Keratinocyte (primary cell): ENCODE measurements around the gene GINS2. TPM values are rescaled to one million over a fixed set of nuclear protein-coding genes. Genes with fewer than 3 reads are reported as not detected.

Experiments
- DNase-seq: peaks from one replicate; pipeline ENCODE4 v3.0.0-alpha.2; 2011; ENCODE audit warnings: low read depth, missing footprints, low spot score
- FAIRE-seq: peaks from 2 replicates; lab custom pipeline; 2011; peaks lifted over from hg19 to GRCh38; lab: Jason Lieb, UNC
- H2AFZ ChIP-seq: 2 replicates; pipeline ENCODE4 v1.6.0; 2012; ENCODE audit warnings: low read length, control low read depth, inconsistent platforms; ENCODE audit not compliant: control insufficient read depth
- H3K27ac ChIP-seq: 2 replicates; pipeline ENCODE4 v1.5.1; 2011; ENCODE audit warnings: low read length; ENCODE audit not compliant: control insufficient read depth, insufficient read depth
- H3K27me3 ChIP-seq: 3 replicates; pipeline ENCODE4 v1.6.0; 2011; ENCODE audit warnings: low read length; ENCODE audit not compliant: control insufficient read depth, insufficient read depth; ENCODE audit errors: extremely low read depth
- H3K36me3 ChIP-seq, 2 experiments: 2 replicates in 1 of 2; 3 replicates in 1 of 2; pipeline ENCODE4 v1.5.1; 2011; ENCODE audit warnings: low read length in 2 of 2, mild to moderate bottlenecking in 1 of 2; ENCODE audit not compliant: control insufficient read depth in 2 of 2, insufficient read depth in 2 of 2; ENCODE audit errors: extremely low read depth in 1 of 2
- H3K4me1 ChIP-seq: 3 replicates; pipeline ENCODE4 v1.5.1; 2011; ENCODE audit warnings: low read length; ENCODE audit not compliant: control insufficient read depth, insufficient read depth; ENCODE audit errors: extremely low read depth
- H3K4me2 ChIP-seq: 3 replicates; pipeline ENCODE4 v1.6.0; 2011; ENCODE audit warnings: low read depth, low read length; ENCODE audit not compliant: control insufficient read depth, insufficient read depth; ENCODE audit errors: extremely low read depth
- H3K4me3 ChIP-seq, 3 experiments: fragments of 200-600 bp in 1 of 3; sonication (generic) in 1 of 3; 2 replicates in 2 of 3; 3 replicates in 1 of 3; pipeline ENCODE4 v1.5.1; 2011 to 2016; ENCODE audit warnings: low read length in 3 of 3, mild to moderate bottlenecking in 3 of 3, control low read depth in 2 of 3, inconsistent platforms in 1 of 3, low read depth in 1 of 3, mixed read lengths in 1 of 3, mixed run types in 1 of 3, moderate library complexity in 1 of 3; ENCODE audit not compliant: control insufficient read depth in 2 of 3, insufficient read depth in 2 of 3; ENCODE audit errors: extremely low read depth in 1 of 3
- H3K79me2 ChIP-seq: 2 replicates; pipeline ENCODE4 v1.6.0; 2012; ENCODE audit warnings: low read length; ENCODE audit not compliant: control insufficient read depth, insufficient read depth
- H3K9ac ChIP-seq: 3 replicates; pipeline ENCODE4 v1.6.0; 2011; ENCODE audit warnings: low read length; ENCODE audit not compliant: control insufficient read depth, insufficient read depth; ENCODE audit errors: extremely low read depth
- H3K9me1 ChIP-seq: 3 replicates; pipeline ENCODE4 v1.6.0; 2011; ENCODE audit warnings: low read length; ENCODE audit not compliant: control insufficient read depth, insufficient read depth; ENCODE audit errors: extremely low read depth
- H3K9me3 ChIP-seq: 2 replicates; pipeline ENCODE4 v1.5.1; 2012; ENCODE audit warnings: low read depth, low read length; ENCODE audit not compliant: control insufficient read depth
- H4K20me1 ChIP-seq: 3 replicates; pipeline ENCODE4 v1.6.0; 2011; ENCODE audit warnings: low read length; ENCODE audit not compliant: control insufficient read depth, insufficient read depth; ENCODE audit errors: extremely low read depth
- EZH2 ChIP-seq: IDR thresholded peaks from one replicate; pipeline ENCODE4 v1.6.1; 2012; ENCODE audit warnings: inconsistent platforms, mild to moderate bottlenecking, low read length, moderate library complexity
- dilution Hi-C: fragments of 300-500 bp; cut with MboI; formaldehyde crosslinking; loops from one replicate; pipeline ENCODE4 v1.7.0; 2020; ENCODE audit warnings: low sequenced_read_pairs; ENCODE audit not compliant: extremely low pct_ligation_motif_present
- polyA plus RNA-seq, 5 experiments: library from polyadenylated mRNA; depleted of rRNA in 3 of 5; stranded (reverse) in 3 of 5; stranded (forward) in 1 of 5; unstranded in 1 of 5; fragments of >200 nt; gene quantifications; 1 replicate in 1 of 5; 2 replicates in 3 of 5; 3 replicates in 1 of 5; pipeline versions ENCODE4 v1.2.1 to v1.2.3, GENCODE V29; 2011 to 2012; ENCODE audit warnings: missing spikeins in 2 of 5, low read depth in 1 of 5, low replicate concordance in 1 of 5
- TF ChIP-seq, protein P1 (sequence below), 3 experiments: IDR thresholded peaks in 1 of 3; conservative IDR thresholded peaks in 1 of 3; optimal IDR thresholded peaks in 1 of 3; 2 replicates in 2 of 3; 3 replicates in 1 of 3; pipeline versions ENCODE3 to v1.5.1; 2011; ENCODE audit warnings: low read length in 3 of 3, mild to moderate bottlenecking in 3 of 3, moderate library complexity in 2 of 3, control low read depth in 1 of 3, inconsistent platforms in 1 of 3; ENCODE audit not compliant: insufficient read depth in 2 of 3; ENCODE audit errors: extremely low read depth in 1 of 3

Gene GINS2
- polyA plus RNA-seq, 1 donor (not counting 4 experiments of a cell fraction or from before 2014, with no cell fraction given), result 11.2 TPM

- H3K36me3 ChIP-seq, result peaks cover 19 to 20% of the 10 kb centered on the region in 2 experiments
- no peaks in the 10 kb centered on the region for H3K9me1 ChIP-seq
- H3K4me1 ChIP-seq, result no peaks in the 10 kb centered on the region
- no peaks in the 10 kb centered on the region for H4K20me1 ChIP-seq
- H3K79me2 ChIP-seq, result no peaks in the 10 kb centered on the region
- H3K4me2 ChIP-seq, result no peak overlapping the region
- DNase-seq (no peak), FAIRE-seq (no peak)
- no peaks in the 10 kb centered on the region for H3K27me3 ChIP-seq
- no peaks in the 10 kb centered on the region for H3K9me3 ChIP-seq
- H3K4me3 ChIP-seq, result no peak overlapping the region
- dilution Hi-C loops, result no loop called here
- H2AFZ ChIP-seq, result no peak overlapping the region
- H3K9ac ChIP-seq, result no peak overlapping the region
- H3K27ac ChIP-seq, result no peak overlapping the region
- TF ChIP-seq, protein P1, sequence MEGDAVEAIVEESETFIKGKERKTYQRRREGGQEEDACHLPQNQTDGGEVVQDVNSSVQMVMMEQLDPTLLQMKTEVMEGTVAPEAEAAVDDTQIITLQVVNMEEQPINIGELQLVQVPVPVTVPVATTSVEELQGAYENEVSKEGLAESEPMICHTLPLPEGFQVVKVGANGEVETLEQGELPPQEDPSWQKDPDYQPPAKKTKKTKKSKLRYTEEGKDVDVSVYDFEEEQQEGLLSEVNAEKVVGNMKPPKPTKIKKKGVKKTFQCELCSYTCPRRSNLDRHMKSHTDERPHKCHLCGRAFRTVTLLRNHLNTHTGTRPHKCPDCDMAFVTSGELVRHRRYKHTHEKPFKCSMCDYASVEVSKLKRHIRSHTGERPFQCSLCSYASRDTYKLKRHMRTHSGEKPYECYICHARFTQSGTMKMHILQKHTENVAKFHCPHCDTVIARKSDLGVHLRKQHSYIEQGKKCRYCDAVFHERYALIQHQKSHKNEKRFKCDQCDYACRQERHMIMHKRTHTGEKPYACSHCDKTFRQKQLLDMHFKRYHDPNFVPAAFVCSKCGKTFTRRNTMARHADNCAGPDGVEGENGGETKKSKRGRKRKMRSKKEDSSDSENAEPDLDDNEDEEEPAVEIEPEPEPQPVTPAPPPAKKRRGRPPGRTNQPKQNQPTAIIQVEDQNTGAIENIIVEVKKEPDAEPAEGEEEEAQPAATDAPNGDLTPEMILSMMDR (optimal IDR thresholded peaks at IDR 0.05 in 1 of 3, IDR thresholded peaks at IDR 0.05 in 1 of 3, conservative IDR thresholded peaks at IDR 0.05 in 1 of 3; ENCODE audit: extremely low read depth in 1 of 3, insufficient read depth in 2 of 3, low read length in 3 of 3), result no peak
- no peak for TF ChIP-seq EZH2
These were observed 15.0 kb downstream of the GINS2 start for GRCh38 chr16:85673529-85674417.

DNA sequence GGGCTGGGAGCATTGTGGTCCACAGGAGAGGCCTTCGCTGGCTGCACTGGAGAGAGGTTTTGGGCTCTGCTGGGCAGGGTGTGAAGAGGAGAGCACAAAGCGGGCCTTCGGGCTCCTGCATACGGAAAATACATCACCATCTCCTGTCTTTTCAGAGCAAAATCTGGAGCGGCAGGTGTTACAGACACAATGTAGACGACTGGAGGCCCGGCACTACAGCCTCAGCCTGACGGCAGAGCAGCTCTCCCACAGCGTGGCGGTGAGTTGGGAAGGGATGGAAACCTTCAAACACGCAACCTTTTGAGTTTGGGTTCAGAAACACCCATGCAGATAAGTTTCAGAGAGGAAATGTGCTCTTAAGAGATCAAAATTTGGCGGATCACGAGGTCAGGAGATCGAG is 17.9 kb downstream of the GINS2 start:
- dilution Hi-C loops, result no loop called here
- no peak for FAIRE-seq
- H3K27me3 ChIP-seq, result no peaks in the 10 kb centered on the region
- no peak overlapping the region for H3K4me3 ChIP-seq
- H4K20me1 ChIP-seq, result no peaks in the 10 kb centered on the region
- no peak overlapping the region for H3K9ac ChIP-seq
- no peak overlapping the region for H3K4me2 ChIP-seq
- TF ChIP-seq, protein P1 (optimal IDR thresholded peaks at IDR 0.05 in 1 of 3, IDR thresholded peaks at IDR 0.05 in 1 of 3, conservative IDR thresholded peaks at IDR 0.05 in 1 of 3; ENCODE audit: extremely low read depth in 1 of 3, insufficient read depth in 2 of 3, low read length in 3 of 3), result no peak
- no peak for TF ChIP-seq EZH2
- no peaks in the 10 kb centered on the region for H3K9me1 ChIP-seq
- peaks cover 31 to 36% of the 10 kb centered on the region in 2 experiments for H3K36me3 ChIP-seq
- H3K79me2 ChIP-seq, result no peaks in the 10 kb centered on the region
- H3K9me3 ChIP-seq, result no peaks in the 10 kb centered on the region
- no peak for DNase-seq
- H3K27ac ChIP-seq, result no peak overlapping the region
- H2AFZ ChIP-seq, result no peak overlapping the region
- no peaks in the 10 kb centered on the region for H3K4me1 ChIP-seq
